ENCODE results near the gene RGMB. TPM values are rescaled to one million over a fixed set of nuclear protein-coding genes. Genes with fewer than 3 reads are reported as not detected.

RGMB gene
- total RNA-seq, 1 donor: 70.9 TPM

GRCh38 chr5:98843481-98843880, 70.0 kb downstream of the RGMB start:
- Histone ChIP-seq H3K27ac (ENCODE audit: low read depth, low read length) (no peak overlapping the region), H3K36me3 (ENCODE audit: insufficient read depth, low read length) (no peaks in the 10 kb centered on the region), H4K20me1 (ENCODE audit: insufficient read depth, low read length) (no peaks in the 10 kb centered on the region), H3K4me2 (ENCODE audit: insufficient read depth, low read length) (no peak overlapping the region), H3K27me3 (ENCODE audit: insufficient read depth, low read length) (no peaks in the 10 kb centered on the region), H3K4me3 (ENCODE audit: insufficient read depth, low read length) (no peak overlapping the region), H3K9me3 (ENCODE audit: low read depth, low read length) (no peaks in the 10 kb centered on the region), H3K4me1 (ENCODE audit: insufficient read depth, low read length) (no peaks in the 10 kb centered on the region), H2AFZ (ENCODE audit: low read length) (no peak overlapping the region), H3K79me2 (ENCODE audit: insufficient read depth, low read length) (no peaks in the 10 kb centered on the region)
- TF ChIP-seq CTCF (IDR thresholded peaks at IDR 0.05; ENCODE audit: extremely low read depth, low read depth, low read length): no peak
- no peak for DNase-seq (ENCODE audit: insufficient read length, low spot score, missing footprints)

GRCh38 chr5:98844865-98845264, 71.4 kb downstream of the RGMB start:
- no peak overlapping the region for H2AFZ ChIP-seq (ENCODE audit: low read length)
- no peaks in the 10 kb centered on the region for H3K9me3 ChIP-seq (ENCODE audit: low read depth, low read length)
- no peaks in the 10 kb centered on the region for H3K27me3 ChIP-seq (ENCODE audit: insufficient read depth, low read length)
- H3K79me2 ChIP-seq (ENCODE audit: insufficient read depth, low read length): no peaks in the 10 kb centered on the region
- no peak for DNase-seq (ENCODE audit: insufficient read length, low spot score, missing footprints)
- H3K4me1 ChIP-seq (ENCODE audit: insufficient read depth, low read length): no peaks in the 10 kb centered on the region
- no peak overlapping the region for H3K4me2 ChIP-seq (ENCODE audit: insufficient read depth, low read length)
- no peak for TF ChIP-seq CTCF (IDR thresholded peaks at IDR 0.05; ENCODE audit: extremely low read depth, low read depth, low read length)
- H3K36me3 ChIP-seq (ENCODE audit: insufficient read depth, low read length): no peaks in the 10 kb centered on the region
- no peak overlapping the region for H3K4me3 ChIP-seq (ENCODE audit: insufficient read depth, low read length)
- no peak overlapping the region for H3K27ac ChIP-seq (ENCODE audit: low read depth, low read length)
- H4K20me1 ChIP-seq (ENCODE audit: insufficient read depth, low read length): no peaks in the 10 kb centered on the region

GRCh38 chr5:98845878-98846277, 72.4 kb downstream of the RGMB start:
- DNase-seq (ENCODE audit: insufficient read length, low spot score, missing footprints): no peak
- H3K27me3 ChIP-seq (ENCODE audit: insufficient read depth, low read length): no peaks in the 10 kb centered on the region

More at GRCh38 chr5:98845878-98846277, 72.4 kb downstream of the RGMB start:
- H3K9me3 ChIP-seq (ENCODE audit: low read depth, low read length): no peaks in the 10 kb centered on the region
- no peak overlapping the region for H3K4me2 ChIP-seq (ENCODE audit: insufficient read depth, low read length)
- no peak for TF ChIP-seq CTCF (IDR thresholded peaks at IDR 0.05; ENCODE audit: extremely low read depth, low read depth, low read length)
- H3K36me3 ChIP-seq (ENCODE audit: insufficient read depth, low read length): no peaks in the 10 kb centered on the region
- no peak overlapping the region for H3K27ac ChIP-seq (ENCODE audit: low read depth, low read length)
- H4K20me1 ChIP-seq (ENCODE audit: insufficient read depth, low read length): no peaks in the 10 kb centered on the region
- H2AFZ ChIP-seq (ENCODE audit: low read length): no peak overlapping the region
- H3K79me2 ChIP-seq (ENCODE audit: insufficient read depth, low read length): no peaks in the 10 kb centered on the region
- H3K4me3 ChIP-seq (ENCODE audit: insufficient read depth, low read length): no peak overlapping the region
- no peaks in the 10 kb centered on the region for H3K4me1 ChIP-seq (ENCODE audit: insufficient read depth, low read length)

Other genes starting within 250 kb of the RGMB start
- gene CHD1, start 155.3 kb downstream of the RGMB start, total RNA-seq: 43.8 and 47.4 TPM in 2 replicates

All from osteoblast (primary cell).